Esophagus muscularis mucosa (tissue), 3 donors: ENCODE data around the gene SLC24A3.

Source experiments
- CTCF ChIP-seq, 3 experiments: fragments of 200-600 bp in 2 of 3; fragments of 450-650 bp in 1 of 3; sonication (generic) in 2 of 3; IDR thresholded peaks; one replicate each; pipeline ENCODE4 v1.5.1; 2017 to 2019; ENCODE audit warnings: antibody characterized with exemption in 3 of 3, mild to moderate bottlenecking in 2 of 3, moderate library complexity in 1 of 3
- POLR2A ChIP-seq: fragments of 450-650 bp; IDR thresholded peaks from one replicate; pipeline ENCODE4 v1.6.1; 2017; ENCODE audit warnings: antibody characterized with exemption, moderate library complexity, mild to moderate bottlenecking, low read depth
- POLR2AphosphoS5 ChIP-seq, 2 donors: sonication (generic); formaldehyde crosslinking; IDR thresholded peaks; one replicate each; pipeline ENCODE4 v1.6.1; 2017; ENCODE audit warnings: antibody characterized with exemption in 2 of 2

GRCh38 chr20:19605786-19606485, 393.5 kb downstream of the SLC24A3 start:
- TF ChIP-seq CTCF (IDR thresholded peaks at IDR 0.05) (no peak), POLR2A (no peak), POLR2AphosphoS5 (IDR thresholded peaks at IDR 0.05) (no peak)
